Brain microvascular endothelial cell (primary cell): ENCODE data around the gene NRXN3.
A peak's percentile ranks its signal among the peaks of the same experiment; 100 is the strongest.

Experiments
- DNase-seq: peaks from one replicate; pipeline ENCODE4 v3.0.0-alpha.2; 2020
- H3K27ac ChIP-seq: fragments of 250-450 bp; sonication (Bioruptor Pico); 2 replicates; pipeline ENCODE4 v1.5.1; 2020; ENCODE audit warnings: mild to moderate bottlenecking, moderate library complexity
- H3K27me3 ChIP-seq: fragments of 250-450 bp; sonication (Bioruptor Pico); replicated peaks from 2 replicates; pipeline ENCODE4 v1.5.1; 2020; ENCODE audit warnings: mild to moderate bottlenecking
- H3K36me3 ChIP-seq: fragments of 250-450 bp; sonication (Bioruptor Pico); replicated peaks from 2 replicates; pipeline ENCODE4 v1.5.1; 2020; ENCODE audit warnings: mild to moderate bottlenecking
- H3K4me3 ChIP-seq: 2 replicates; pipeline ENCODE4 v1.5.1; 2011; ENCODE audit warnings: low read depth, mild to moderate bottlenecking, control low read depth, low read length, moderate library complexity
- CTCF ChIP-seq: IDR thresholded peaks from 2 replicates; pipeline ENCODE4 v1.5.1; 2011; ENCODE audit warnings: low read depth, mild to moderate bottlenecking, moderate library complexity, low read length, control low read depth, inconsistent platforms; ENCODE audit errors: missing control alignments
- in situ Hi-C: cut with HindIII; loops from 2 replicates; pipeline ENCODE4 v1.10.0; 2017; ENCODE audit warnings: low sequenced_read_pairs, low pct_ligation_motif_present

NRXN3 gene

GRCh38 chr14:79193689-79194477, 1023.7 kb downstream of the NRXN3 start:
- no peak overlapping the region for H3K4me3 ChIP-seq
- no peaks in the 10 kb centered on the region for H3K27me3 ChIP-seq
- no peaks in the 10 kb centered on the region for H3K36me3 ChIP-seq
- peak; percentile 11 for DNase-seq
- TF ChIP-seq CTCF, result no peak
- H3K27ac ChIP-seq, result no peak overlapping the region
- in situ Hi-C loops, result no loop called here

- no peaks in the 10 kb centered on the region for H3K36me3 ChIP-seq
- in situ Hi-C loops, result no loop called here
- H3K4me3 ChIP-seq, result no peak overlapping the region
- no peak overlapping the region for H3K27ac ChIP-seq
- DNase-seq, result no peak
- H3K27me3 ChIP-seq, result no peaks in the 10 kb centered on the region
- no peak for TF ChIP-seq CTCF
Measured at GRCh38 chr14:79196216-79196615, 1026.0 kb downstream of the NRXN3 start.

DNA sequence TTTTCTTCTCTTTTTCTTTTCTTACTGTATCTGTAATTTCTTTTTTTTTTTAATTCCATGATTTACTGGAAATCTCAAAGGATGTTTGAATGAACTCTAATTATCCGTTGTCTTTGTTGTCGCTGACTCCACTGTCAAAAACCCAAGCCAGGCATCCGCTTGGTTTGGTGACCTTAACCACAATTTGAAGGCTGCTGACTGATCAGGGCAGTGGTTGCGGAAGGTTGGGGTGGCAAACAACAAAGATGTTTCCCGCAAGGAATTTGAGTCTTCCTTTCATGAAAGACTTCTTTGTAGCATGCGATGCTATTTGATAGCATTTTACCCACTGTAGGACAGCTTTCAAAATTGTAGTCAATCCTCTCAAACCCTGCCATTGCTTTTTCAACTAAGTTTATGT, 1027.3 kb downstream of the NRXN3 start:
- TF ChIP-seq CTCF, result no peak
- Histone ChIP-seq H3K27ac (no peak overlapping the region), H3K36me3 (no peaks in the 10 kb centered on the region), H3K27me3 (no peaks in the 10 kb centered on the region), H3K4me3 (no peak overlapping the region)
- in situ Hi-C loops, result no loop called here
- no peak for DNase-seq

DNA sequence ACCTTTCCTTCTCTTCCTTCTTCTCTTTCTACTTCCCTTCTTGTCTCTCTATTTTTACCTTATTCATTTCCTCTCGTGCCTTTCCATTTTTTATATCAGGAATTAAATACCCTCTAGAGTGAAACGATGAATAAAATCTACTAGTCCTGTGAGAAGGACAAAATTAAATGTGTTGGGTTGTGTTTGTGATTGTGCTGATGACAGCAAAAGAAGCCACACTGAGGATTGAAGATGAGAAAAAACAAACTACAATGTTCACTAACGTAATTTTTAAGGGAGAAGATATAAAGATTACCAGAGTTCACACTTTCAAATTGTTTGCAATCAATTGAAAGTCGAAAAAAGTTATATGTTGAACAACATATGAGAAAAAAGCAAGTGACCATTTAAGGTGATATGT, 1029.0 kb downstream of the NRXN3 start:
- no peak overlapping the region for H3K27ac ChIP-seq
- in situ Hi-C loops, result no loop called here
- H3K4me3 ChIP-seq, result no peak overlapping the region
- TF ChIP-seq CTCF, result no peak
- no peak for DNase-seq
- no peaks in the 10 kb centered on the region for H3K27me3 ChIP-seq
- no peaks in the 10 kb centered on the region for H3K36me3 ChIP-seq

DNA sequence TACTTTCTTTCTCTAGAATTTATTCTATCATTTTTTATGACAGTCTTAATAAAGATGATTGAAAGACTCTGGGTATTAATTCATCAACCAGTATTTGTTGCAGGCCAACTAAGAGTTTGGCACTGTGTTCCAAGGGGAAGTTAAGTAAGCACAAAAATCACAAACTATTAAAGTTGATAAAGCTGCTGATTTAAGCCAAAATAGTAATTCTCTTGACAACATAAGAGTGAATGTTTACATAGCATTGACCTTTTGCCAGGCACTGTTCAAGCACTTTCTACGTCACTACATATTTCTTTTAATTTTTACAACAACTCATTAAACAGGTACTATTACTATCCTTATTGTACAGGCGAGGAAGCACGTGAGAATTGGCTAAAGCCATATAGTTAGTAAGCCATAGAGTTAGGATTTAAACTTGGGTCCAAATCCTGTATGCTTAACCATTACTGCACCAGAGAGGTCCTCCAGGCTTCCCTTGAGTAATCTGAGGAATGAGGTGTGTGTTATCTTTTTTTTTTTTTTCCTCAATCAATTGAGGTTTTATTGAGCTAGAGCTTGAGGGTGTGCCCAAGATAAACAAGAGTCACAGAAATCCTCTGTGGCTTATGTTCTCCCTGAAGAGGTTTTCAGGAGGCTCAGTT, 1031.5 kb downstream of the NRXN3 start:
- Histone ChIP-seq H3K27ac (no peak overlapping the region), H3K27me3 (no peaks in the 10 kb centered on the region), H3K4me3 (no peak overlapping the region), H3K36me3 (no peaks in the 10 kb centered on the region)
- in situ Hi-C loops, result no loop called here
- no peak for DNase-seq
- TF ChIP-seq CTCF, result no peak
